Transverse colon (tissue), 4 donors: ENCODE results near the gene TMEM171. TPM values are rescaled to one million over a fixed set of nuclear protein-coding genes. Genes with fewer than 3 reads are reported as not detected.

Experiments used
- DNase-seq: peaks from one replicate; pipeline ENCODE4 v3.0.0-alpha.2; 2019
- H3K27ac ChIP-seq, 4 donors: fragments of 200-600 bp; sonication (generic); 2 replicates each; pipeline ENCODE4 v1.5.1; 2016 to 2018; ENCODE audit warnings: inconsistent platforms in 4 of 4
- H3K27me3 ChIP-seq: fragments of 200-600 bp; sonication (generic); 2 replicates; pipeline ENCODE4 v1.5.1; 2017; ENCODE audit warnings: inconsistent platforms
- H3K36me3 ChIP-seq, 4 donors: fragments of 200-600 bp; sonication (generic); 2 replicates each; pipeline ENCODE4 v1.5.1; 2017 to 2019; ENCODE audit warnings: inconsistent platforms in 4 of 4
- H3K4me1 ChIP-seq, 4 donors: fragments of 200-600 bp; sonication (generic); 2 replicates each; pipeline ENCODE4 v1.5.1; 2017 to 2020; ENCODE audit warnings: inconsistent platforms in 4 of 4
- H3K4me3 ChIP-seq, 4 donors: fragments of 200-600 bp; sonication (generic); 1 replicate in 1 of 4; 2 replicates in 3 of 4; pipeline versions ENCODE4 v1.5.1 to v1.6.1; 2017 to 2019; ENCODE audit warnings: inconsistent platforms in 4 of 4
- H3K9me3 ChIP-seq, 2 donors: fragments of 200-600 bp; sonication (generic); 2 replicates each; pipeline ENCODE4 v1.5.1; 2017 to 2019; ENCODE audit warnings: inconsistent platforms in 2 of 2
- EP300 ChIP-seq: sonication (generic); formaldehyde crosslinking; IDR thresholded peaks from one replicate; pipeline ENCODE4 v1.6.1; 2017; ENCODE audit warnings: antibody characterized with exemption, low read depth
- POLR2A ChIP-seq: fragments of 450-650 bp; IDR thresholded peaks from one replicate; pipeline ENCODE4 v1.6.1; 2016; ENCODE audit warnings: antibody characterized with exemption, mild to moderate bottlenecking, moderate library complexity
- POLR2AphosphoS5 ChIP-seq, 3 donors: sonication (generic); formaldehyde crosslinking; IDR thresholded peaks; one replicate each; pipeline ENCODE4 v1.6.1; 2016; ENCODE audit warnings: antibody characterized with exemption in 3 of 3
- WGBS, 2 donors: methylation state at CpG; one replicate each; pipeline ENCODE4 v1.1.5; 2018; ENCODE audit warnings: low coverage in 1 of 2; 5-methylcytosine and 5-hydroxymethylcytosine counted together
- in situ Hi-C, 4 donors: fragments of 200-750 bp; cut with MboI; loops; one replicate each; pipeline versions ENCODE4 v1.15.0 to v1.15.1; 2017; ENCODE audit warnings: low sequenced_read_pairs in 3 of 4, low pct_ligation_motif_present in 1 of 4, low pct_unique_long_range_greater_than_20kb in 1 of 4
- intact Hi-C: fragments of 100-400 bp; cut with DNase I; formaldehyde crosslinking; loops from one replicate; pipeline ENCODE4 v1.15.1; 2023; ENCODE audit warnings: low total_unique reads
- total RNA-seq, 4 donors: library from RNA; depleted of rRNA; stranded (reverse); fragments of >200 nt; gene quantifications; one replicate each; pipeline ENCODE4 v1.1.0, GENCODE V29; 2016
- TF ChIP-seq, protein P1 (sequence below), 5 experiments: fragments of 200-600 bp in 3 of 5; fragments of 450-650 bp in 2 of 5; sonication (generic) in 3 of 5; IDR thresholded peaks; 1 replicate in 2 of 5; 2 replicates in 3 of 5; pipeline ENCODE4 v1.5.1; 2016 to 2017; ENCODE audit warnings: antibody characterized with exemption in 5 of 5, inconsistent platforms in 3 of 5, mild to moderate bottlenecking in 2 of 5, moderate library complexity in 1 of 5

The TMEM171 gene
- total RNA-seq, 4 donors from 2014 or later = 32.8 to 179 (median 114) TPM

DNA sequence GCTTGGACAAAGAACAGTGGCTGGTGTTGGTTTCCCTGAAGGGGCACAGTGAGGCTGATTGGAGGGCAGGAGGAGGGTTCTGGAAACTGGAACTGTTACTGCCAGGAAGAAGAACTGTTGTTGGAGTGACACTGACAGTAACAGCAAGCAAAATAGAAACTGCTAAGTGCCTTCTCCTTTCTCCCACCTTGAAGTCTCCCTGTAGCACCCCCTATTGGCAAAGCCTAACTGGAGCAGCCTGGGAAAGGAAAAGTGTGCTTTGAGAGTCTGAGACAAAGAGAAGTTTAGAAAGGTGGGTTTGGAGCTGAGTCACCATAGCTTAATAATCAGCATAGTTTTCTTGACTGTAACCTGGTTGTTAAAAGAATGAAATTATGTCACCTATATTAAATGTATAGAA, 50.1 kb downstream of the TMEM171 start:
- in situ Hi-C loops = no loop called here

DNA sequence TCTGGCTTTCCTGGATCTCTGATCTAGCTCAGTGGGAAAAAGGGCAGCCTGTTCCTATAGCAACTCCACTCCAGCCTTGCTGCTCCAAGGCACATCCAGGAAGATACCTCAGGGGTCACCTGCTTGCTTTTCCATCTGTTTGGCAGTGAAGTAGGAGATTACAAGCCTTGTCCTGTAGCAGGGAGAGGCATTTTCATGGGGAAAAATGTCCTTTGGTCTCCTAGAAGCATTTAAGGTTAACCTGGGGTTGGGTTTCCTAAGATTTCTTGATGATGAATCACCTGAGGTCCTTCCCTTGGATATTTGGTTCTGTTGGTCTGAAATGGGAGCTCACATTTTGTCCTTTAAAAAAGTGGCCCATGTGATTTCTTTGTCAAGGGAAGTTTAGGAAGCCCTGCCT, 51.1 kb downstream of the TMEM171 start:
- no peak overlapping the region for H3K4me3 ChIP-seq
- H3K9me3 ChIP-seq = no peaks in the 10 kb centered on the region
- peaks cover 3% of the 10 kb centered on the region for H3K27me3 ChIP-seq
- in situ Hi-C loops = no loop called here
- H3K36me3 ChIP-seq = no peaks in the 10 kb centered on the region
- no peak for DNase-seq
- H3K4me1 ChIP-seq = no peaks in the 10 kb centered on the region
- intact Hi-C loops = no loop called here
- H3K27ac ChIP-seq = no peak overlapping the region
- TF ChIP-seq POLR2A (no peak), POLR2AphosphoS5 (IDR thresholded peaks at IDR 0.05) (no peak), EP300 (no peak)
- TF ChIP-seq, protein P1, sequence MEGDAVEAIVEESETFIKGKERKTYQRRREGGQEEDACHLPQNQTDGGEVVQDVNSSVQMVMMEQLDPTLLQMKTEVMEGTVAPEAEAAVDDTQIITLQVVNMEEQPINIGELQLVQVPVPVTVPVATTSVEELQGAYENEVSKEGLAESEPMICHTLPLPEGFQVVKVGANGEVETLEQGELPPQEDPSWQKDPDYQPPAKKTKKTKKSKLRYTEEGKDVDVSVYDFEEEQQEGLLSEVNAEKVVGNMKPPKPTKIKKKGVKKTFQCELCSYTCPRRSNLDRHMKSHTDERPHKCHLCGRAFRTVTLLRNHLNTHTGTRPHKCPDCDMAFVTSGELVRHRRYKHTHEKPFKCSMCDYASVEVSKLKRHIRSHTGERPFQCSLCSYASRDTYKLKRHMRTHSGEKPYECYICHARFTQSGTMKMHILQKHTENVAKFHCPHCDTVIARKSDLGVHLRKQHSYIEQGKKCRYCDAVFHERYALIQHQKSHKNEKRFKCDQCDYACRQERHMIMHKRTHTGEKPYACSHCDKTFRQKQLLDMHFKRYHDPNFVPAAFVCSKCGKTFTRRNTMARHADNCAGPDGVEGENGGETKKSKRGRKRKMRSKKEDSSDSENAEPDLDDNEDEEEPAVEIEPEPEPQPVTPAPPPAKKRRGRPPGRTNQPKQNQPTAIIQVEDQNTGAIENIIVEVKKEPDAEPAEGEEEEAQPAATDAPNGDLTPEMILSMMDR (IDR thresholded peaks at IDR 0.05) = no peak

More for the DNA sequence above, 50.1 kb downstream of the TMEM171 start:
- intact Hi-C loops = no loop called here
- no peaks in the 10 kb centered on the region for H3K4me1 ChIP-seq
- TF ChIP-seq EP300 = no peak
- TF ChIP-seq, protein P1 (IDR thresholded peaks at IDR 0.05) = peak; percentile 28 to 55 (median 42)
- no peak overlapping the region for H3K27ac ChIP-seq
- peaks cover 3% of the 10 kb centered on the region for H3K27me3 ChIP-seq
- no peaks in the 10 kb centered on the region for H3K36me3 ChIP-seq
- no peaks in the 10 kb centered on the region for H3K9me3 ChIP-seq
- H3K4me3 ChIP-seq = no peak overlapping the region
- peak; percentile 36 for DNase-seq

DNA sequence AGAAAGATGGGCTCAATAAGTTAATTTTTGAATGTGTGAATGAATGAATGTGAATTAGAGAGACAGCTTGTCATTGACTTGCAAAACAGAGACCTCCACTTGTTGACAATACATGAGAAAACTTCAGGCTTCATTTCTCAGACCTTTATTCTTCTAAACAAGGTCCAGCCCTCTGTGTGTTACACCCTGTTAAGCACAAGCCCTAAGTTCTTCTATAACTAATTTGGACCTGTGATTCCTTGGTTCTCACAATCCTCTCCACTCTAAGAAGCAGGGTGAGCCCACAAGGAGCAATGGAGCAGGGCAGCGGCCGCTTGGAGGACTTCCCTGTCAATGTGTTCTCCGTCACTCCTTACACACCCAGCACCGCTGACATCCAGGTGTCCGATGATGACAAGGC, 52.6 kb downstream of the TMEM171 start, which contains the start of gene TMEM174:
TMEM174 (plus strand) TSS at position 243 of the 400 bp plus-strand sequence; CDS start at position 294, 51 bp downstream.
- 80 to 94% methylated on average over 1 to 5 of the region's 5 CpGs for WGBS, 2 donors
- peaks cover 3% of the 10 kb centered on the region for H3K27me3 ChIP-seq
- no peak for DNase-seq
- TF ChIP-seq POLR2AphosphoS5 (IDR thresholded peaks at IDR 0.05) = no peak
- no peak for TF ChIP-seq POLR2A
- TF ChIP-seq EP300 = no peak
- TF ChIP-seq, protein P1 (IDR thresholded peaks at IDR 0.05) = no peak
- H3K27ac ChIP-seq = no peak within 1 kb of the TSS
- no peak within 1 kb of the TSS for H3K4me3 ChIP-seq
- intact Hi-C loops (no loop called here), in situ Hi-C loops (no loop called here)
- H3K4me1 ChIP-seq = no peaks in the 10 kb centered on the region
- H3K9me3 ChIP-seq = no peaks in the 10 kb centered on the region
- no peaks in the 10 kb centered on the region for H3K36me3 ChIP-seq

DNA sequence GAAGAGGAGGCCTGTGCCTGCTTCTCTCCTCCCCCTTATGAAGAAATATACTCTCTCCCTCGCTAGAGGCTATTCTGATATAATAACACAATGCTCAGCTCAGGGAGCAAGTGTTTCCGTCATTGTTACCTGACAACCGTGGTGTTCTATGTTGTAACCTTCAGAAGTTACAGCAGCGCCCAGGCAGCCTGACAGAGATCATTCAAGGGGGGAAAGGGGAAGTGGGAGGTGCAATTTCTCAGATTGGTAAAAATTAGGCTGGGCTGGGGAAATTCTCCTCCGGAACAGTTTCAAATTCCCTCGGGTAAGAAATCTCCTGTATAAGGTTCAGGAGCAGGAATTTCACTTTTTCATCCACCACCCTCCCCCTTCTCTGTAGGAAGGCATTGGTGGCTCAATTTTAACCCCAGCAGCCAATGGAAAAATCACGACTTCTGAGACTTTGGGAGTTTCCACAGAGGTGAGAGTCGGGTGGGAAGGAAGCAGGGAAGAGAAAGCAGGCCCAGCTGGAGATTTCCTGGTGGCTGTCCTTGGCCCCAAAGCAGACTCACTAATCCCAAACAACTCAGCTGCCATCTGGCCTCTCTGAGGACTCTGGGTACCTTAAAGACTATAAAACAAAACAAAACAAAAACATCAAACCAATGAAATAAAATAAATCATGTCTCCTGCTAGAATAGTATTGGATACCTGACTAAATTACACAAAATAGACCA, 53.9 kb downstream of the TMEM171 start:
- intact Hi-C loops = no loop called here
- Histone ChIP-seq H3K9me3 (no peaks in the 10 kb centered on the region), H3K4me1 (no peaks in the 10 kb centered on the region), H3K27ac (no peak overlapping the region), H3K27me3 (peaks cover 3% of the 10 kb centered on the region), H3K4me3 (no peak overlapping the region), H3K36me3 (no peaks in the 10 kb centered on the region)
- DNase-seq = no peak
- 63% methylated on average over 8 of the region's 8 CpGs; no CpG with 5 or more reads in 1 of the 2 donors for WGBS, 2 donors
- in situ Hi-C loops = no loop called here
- TF ChIP-seq POLR2A (no peak), POLR2AphosphoS5 (IDR thresholded peaks at IDR 0.05) (no peak), EP300 (no peak)
- TF ChIP-seq, protein P1 (IDR thresholded peaks at IDR 0.05) = no peak
